CD1c-positive myeloid dendritic cell (primary cell): Measurements from ENCODE around the gene KCNMB3.

Source experiments
- DNase-seq: peaks from one replicate; pipeline ENCODE4 v3.0.0-alpha.2; 2016; ENCODE audit errors: extremely low spot score

KCNMB3 gene

DNA sequence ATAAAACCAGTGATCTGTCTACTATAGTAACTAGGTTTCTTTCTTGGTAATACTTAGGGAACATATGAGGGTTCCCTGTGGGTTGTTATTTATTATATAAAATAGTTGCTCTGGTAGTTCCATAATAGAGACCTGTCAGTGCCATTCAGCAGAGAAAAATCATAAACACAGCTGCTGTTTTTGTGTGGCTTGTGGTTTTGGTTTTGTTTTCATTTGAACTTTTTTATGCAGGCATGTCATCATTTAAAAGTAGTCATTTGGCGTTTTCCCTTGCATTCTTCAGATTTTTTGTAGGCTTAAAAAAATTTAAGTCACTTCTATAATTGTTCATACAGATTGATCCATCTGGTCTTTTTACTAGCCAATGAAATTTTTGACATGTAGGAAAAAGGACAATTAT lies 54.8 kb downstream of the KCNMB3 start:
- DNase-seq, result no peak

DNA sequence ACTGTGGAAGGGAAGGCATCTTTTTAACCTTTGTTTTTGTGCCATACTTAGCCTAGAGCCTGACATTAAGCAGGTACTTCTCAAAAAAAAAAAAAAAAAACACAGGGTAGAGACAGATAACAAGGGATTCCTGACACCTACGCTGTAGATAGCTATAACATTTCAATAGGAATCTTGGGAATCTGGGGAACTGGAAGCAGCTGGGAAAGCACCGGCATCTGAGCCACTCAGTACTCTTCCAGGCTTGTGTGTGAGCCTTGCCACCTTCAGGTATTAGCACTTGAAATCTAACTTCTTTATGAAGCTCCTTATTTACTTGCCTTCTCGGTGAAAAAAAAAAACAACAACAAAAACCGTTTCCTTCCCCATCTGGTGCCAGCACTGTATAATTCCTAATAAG lies 56.0 kb downstream of the KCNMB3 start:
- no peak for DNase-seq
